Smooth muscle cell (in vitro differentiated cells): ENCODE measurements around the gene EFNA5. TPM values are rescaled to one million over a fixed set of nuclear protein-coding genes. Genes with fewer than 3 reads are reported as not detected.

ENCODE experiments used
- DNase-seq: peaks from one replicate; lab custom pipeline; 2025; ENCODE audit not compliant: unreplicated experiment; lab: John Stamatoyannopoulos, UW
- H2AFZ ChIP-seq: fragments of 200-600 bp; sonication (generic); 2 replicates; pipeline ENCODE4 v1.6.0; 2016; ENCODE audit warnings: antibody characterized with exemption, low read depth, mild to moderate bottlenecking
- H3F3A ChIP-seq: fragments of 200-600 bp; sonication (generic); 2 replicates; pipeline ENCODE4 v1.6.0; 2017; ENCODE audit warnings: antibody characterized with exemption, low read depth
- H3K27ac ChIP-seq: fragments of 200-600 bp; sonication (generic); 2 replicates; pipeline ENCODE4 v1.5.1; 2016; ENCODE audit warnings: low read depth, mild to moderate bottlenecking
- H3K27me3 ChIP-seq: fragments of 200-600 bp; sonication (generic); 2 replicates; pipeline ENCODE4 v1.6.1; 2016; ENCODE audit warnings: low read depth, mild to moderate bottlenecking
- H3K36me3 ChIP-seq: fragments of 200-600 bp; sonication (generic); 2 replicates; pipeline ENCODE4 v1.5.1; 2016; ENCODE audit warnings: low read depth
- H3K4me1 ChIP-seq: fragments of 200-600 bp; sonication (generic); 2 replicates; pipeline ENCODE4 v1.5.1; 2016; ENCODE audit warnings: low read depth
- H3K4me2 ChIP-seq: fragments of 200-600 bp; sonication (generic); 2 replicates; pipeline ENCODE4 v1.6.0; 2016; ENCODE audit warnings: mild to moderate bottlenecking
- H3K4me3 ChIP-seq: fragments of 200-600 bp; sonication (generic); 2 replicates; pipeline ENCODE4 v1.5.1; 2016; ENCODE audit warnings: mild to moderate bottlenecking
- H3K79me2 ChIP-seq: fragments of 200-600 bp; sonication (generic); 2 replicates; pipeline ENCODE4 v1.6.0; 2016; ENCODE audit warnings: low read depth, mild to moderate bottlenecking
- H3K9ac ChIP-seq: fragments of 200-600 bp; sonication (generic); 2 replicates; pipeline ENCODE4 v1.6.0; 2016; ENCODE audit warnings: low read depth
- H3K9me3 ChIP-seq: fragments of 200-600 bp; sonication (generic); replicated peaks from 2 replicates; pipeline ENCODE4 v1.5.1; 2016; ENCODE audit warnings: low read depth
- H4K20me1 ChIP-seq: fragments of 200-600 bp; sonication (generic); 2 replicates; pipeline ENCODE4 v1.6.0; 2016; ENCODE audit warnings: low read depth
- WGBS: methylation state at CpG from one replicate; pipeline ENCODE4 v1.1.7; 2016; ENCODE audit warnings: low lambda C conversion rate; 5-methylcytosine and 5-hydroxymethylcytosine counted together
- polyA plus RNA-seq: library from polyadenylated mRNA; unstranded; fragments of >200 nt; fragmentation: Nextera tagmentation; extraction: Ambion mirVana; gene quantifications from 2 replicates; pipeline ENCODE4 v1.2.1, GENCODE V29; 2016
- total RNA-seq: library from RNA; depleted of rRNA; stranded (reverse); fragments of >200 nt; gene quantifications from 2 replicates; pipeline ENCODE4 v1.2.3, GENCODE V29; 2014
- TF ChIP-seq, protein P1 (sequence below): fragments of 200-600 bp; sonication (generic); IDR thresholded peaks from 2 replicates; pipeline ENCODE4 v1.5.1; 2017; ENCODE audit warnings: borderline replicate concordance, mild to moderate bottlenecking, antibody characterized with exemption; ENCODE audit not compliant: insufficient read depth, poor library complexity, severe bottlenecking

Gene EFNA5
- total and polyA plus RNA-seq, 2 experiments from 2014 or later, result 0.32 to 8.8 TPM

DNA sequence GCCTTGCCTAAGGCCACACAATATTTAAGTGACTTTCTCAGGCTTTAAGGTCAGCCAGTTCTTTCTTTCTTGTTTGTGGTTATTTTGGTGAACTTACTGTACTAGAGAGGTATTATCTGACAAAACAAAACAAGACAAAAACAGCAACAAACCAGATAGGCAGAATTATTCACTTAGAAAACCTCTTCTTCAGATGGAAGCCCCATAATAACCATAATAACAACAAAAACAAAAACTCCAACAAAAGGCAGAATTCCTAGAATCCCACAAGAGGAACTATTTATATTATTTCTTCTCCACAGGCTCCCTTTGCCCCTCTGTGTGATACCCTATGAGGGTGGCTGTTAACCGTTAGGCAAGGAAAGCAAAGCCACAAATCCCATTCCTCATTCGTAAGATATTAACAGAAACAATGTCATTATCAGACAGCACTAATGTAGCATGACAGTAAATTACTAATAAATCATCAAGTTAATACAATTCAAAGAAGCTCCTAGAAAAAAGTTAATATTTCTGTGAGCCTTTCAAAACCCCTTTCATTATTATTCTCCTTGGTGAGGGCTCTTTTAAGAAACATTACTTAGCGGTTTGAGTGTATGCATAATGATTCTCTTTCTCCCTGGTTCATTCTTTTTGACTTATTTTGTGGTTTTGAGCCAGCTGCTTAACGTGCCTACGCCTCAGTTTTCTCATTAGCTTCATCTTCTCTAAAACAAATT, 274.9 kb downstream of the EFNA5 start:
- Histone ChIP-seq H3K9ac (no peak overlapping the region), H2AFZ (no peak overlapping the region), H3K27ac (no peak overlapping the region), H3K4me1 (peaks cover 15% of the 10 kb centered on the region), H3K4me3 (no peak overlapping the region), H3K79me2 (no peaks in the 10 kb centered on the region), H3K9me3 (no peaks in the 10 kb centered on the region), H3K27me3 (no peaks in the 10 kb centered on the region), H3F3A (no peaks in the 10 kb centered on the region), H3K36me3 (no peaks in the 10 kb centered on the region), H4K20me1 (no peaks in the 10 kb centered on the region), H3K4me2 (peak overlapping the region; percentile 53)
- no peak for DNase-seq
- TF ChIP-seq, protein P1, sequence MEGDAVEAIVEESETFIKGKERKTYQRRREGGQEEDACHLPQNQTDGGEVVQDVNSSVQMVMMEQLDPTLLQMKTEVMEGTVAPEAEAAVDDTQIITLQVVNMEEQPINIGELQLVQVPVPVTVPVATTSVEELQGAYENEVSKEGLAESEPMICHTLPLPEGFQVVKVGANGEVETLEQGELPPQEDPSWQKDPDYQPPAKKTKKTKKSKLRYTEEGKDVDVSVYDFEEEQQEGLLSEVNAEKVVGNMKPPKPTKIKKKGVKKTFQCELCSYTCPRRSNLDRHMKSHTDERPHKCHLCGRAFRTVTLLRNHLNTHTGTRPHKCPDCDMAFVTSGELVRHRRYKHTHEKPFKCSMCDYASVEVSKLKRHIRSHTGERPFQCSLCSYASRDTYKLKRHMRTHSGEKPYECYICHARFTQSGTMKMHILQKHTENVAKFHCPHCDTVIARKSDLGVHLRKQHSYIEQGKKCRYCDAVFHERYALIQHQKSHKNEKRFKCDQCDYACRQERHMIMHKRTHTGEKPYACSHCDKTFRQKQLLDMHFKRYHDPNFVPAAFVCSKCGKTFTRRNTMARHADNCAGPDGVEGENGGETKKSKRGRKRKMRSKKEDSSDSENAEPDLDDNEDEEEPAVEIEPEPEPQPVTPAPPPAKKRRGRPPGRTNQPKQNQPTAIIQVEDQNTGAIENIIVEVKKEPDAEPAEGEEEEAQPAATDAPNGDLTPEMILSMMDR, result no peak
- WGBS, result 32% methylated on average over 5 of the region's 5 CpGs

DNA sequence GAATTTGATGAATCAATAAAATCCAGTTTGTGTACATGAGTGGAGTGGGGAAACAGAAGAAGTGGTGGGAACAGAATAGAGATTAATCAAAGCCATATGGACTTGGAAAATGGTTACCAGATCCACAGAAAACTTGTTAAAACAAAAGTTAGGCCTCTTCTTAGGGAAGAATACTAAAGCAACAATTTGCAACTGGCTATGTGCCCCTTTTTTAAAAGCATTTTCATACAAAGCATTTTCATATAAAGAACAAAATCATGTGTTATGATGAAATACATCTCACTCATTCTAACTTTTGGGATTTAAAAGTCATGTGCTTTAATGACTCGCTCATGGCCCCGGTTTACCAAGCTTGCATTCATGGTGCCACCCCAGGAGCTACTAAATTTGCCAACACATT, 276.9 kb downstream of the EFNA5 start:
- H3K4me2 ChIP-seq, result no peak overlapping the region
- H3K27ac ChIP-seq, result no peak overlapping the region
- peaks cover 19% of the 10 kb centered on the region for H3K4me1 ChIP-seq
- H4K20me1 ChIP-seq, result no peaks in the 10 kb centered on the region
- no peak overlapping the region for H3K9ac ChIP-seq
- H2AFZ ChIP-seq, result no peak overlapping the region
- WGBS, result 95% methylated on average over 2 of the region's 2 CpGs
- no peaks in the 10 kb centered on the region for H3K36me3 ChIP-seq
- H3K9me3 ChIP-seq, result no peaks in the 10 kb centered on the region
- DNase-seq, result no peak
- TF ChIP-seq, protein P1, result no peak
- H3K4me3 ChIP-seq, result no peak overlapping the region
- no peaks in the 10 kb centered on the region for H3F3A ChIP-seq
- H3K27me3 ChIP-seq, result no peaks in the 10 kb centered on the region
- no peaks in the 10 kb centered on the region for H3K79me2 ChIP-seq

DNA sequence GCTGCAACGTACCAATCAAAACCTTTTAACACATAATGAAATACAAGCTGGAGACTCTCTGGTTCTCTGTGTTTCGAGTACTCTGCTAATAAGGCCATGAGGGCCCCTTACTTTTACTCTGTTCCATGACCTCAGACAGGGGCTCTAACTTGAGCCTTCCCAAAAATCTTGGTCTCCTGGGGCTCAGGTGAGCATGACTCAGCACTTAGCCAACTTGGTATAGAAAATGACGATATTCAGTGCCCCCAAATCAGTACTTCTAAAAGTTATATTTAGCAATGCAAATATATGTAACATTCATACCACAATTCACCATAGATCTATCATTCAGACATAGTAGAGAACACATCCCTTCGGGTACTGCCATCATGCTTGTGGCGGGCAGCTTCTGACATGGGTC, 278.9 kb downstream of the EFNA5 start:
- no peak overlapping the region for H3K27ac ChIP-seq
- no peaks in the 10 kb centered on the region for H3F3A ChIP-seq
- DNase-seq, result no peak
- no peak overlapping the region for H3K4me2 ChIP-seq
- TF ChIP-seq, protein P1, result no peak
- no peaks in the 10 kb centered on the region for H3K36me3 ChIP-seq
- no peaks in the 10 kb centered on the region for H4K20me1 ChIP-seq
- H3K79me2 ChIP-seq, result no peaks in the 10 kb centered on the region
- no peaks in the 10 kb centered on the region for H3K27me3 ChIP-seq
- H3K9me3 ChIP-seq, result no peaks in the 10 kb centered on the region
- peaks cover 34% of the 10 kb centered on the region for H3K4me1 ChIP-seq
- WGBS, result 96% methylated on average over 5 of the region's 5 CpGs
- H2AFZ ChIP-seq, result no peak overlapping the region
- H3K9ac ChIP-seq, result no peak overlapping the region
- no peak overlapping the region for H3K4me3 ChIP-seq

DNA sequence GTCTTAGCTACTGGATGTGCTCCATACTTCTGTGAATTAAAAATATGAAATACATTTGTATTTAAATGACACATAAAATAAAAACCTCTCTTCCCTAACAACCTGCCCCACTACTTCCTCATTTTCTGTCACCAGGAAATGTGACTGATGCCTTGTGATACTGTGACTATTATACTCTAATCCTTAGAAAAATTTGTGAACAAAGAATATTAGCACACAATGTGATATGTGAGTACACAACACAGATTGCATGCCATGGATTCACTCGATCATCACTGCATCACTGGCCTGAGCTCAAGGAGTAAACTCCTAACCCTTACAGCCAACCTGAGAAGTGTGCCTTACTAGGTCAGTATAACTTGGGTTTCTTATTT, 281.0 kb downstream of the EFNA5 start:
- Histone ChIP-seq H3K27ac (no peak overlapping the region), H3F3A (no peaks in the 10 kb centered on the region), H3K9ac (no peak overlapping the region), H3K4me2 (no peak overlapping the region), H3K9me3 (no peaks in the 10 kb centered on the region), H2AFZ (no peak overlapping the region), H3K36me3 (no peaks in the 10 kb centered on the region), H3K4me3 (no peak overlapping the region), H3K79me2 (no peaks in the 10 kb centered on the region), H3K27me3 (no peaks in the 10 kb centered on the region), H3K4me1 (peaks cover 24% of the 10 kb centered on the region), H4K20me1 (no peaks in the 10 kb centered on the region)
- TF ChIP-seq, protein P1, result no peak
- WGBS, result 93% methylated on average over 1 of the region's 1 CpG
- DNase-seq, result no peak
